Endothelial cell of umbilical vein (primary cell): ENCODE results near the gene PELI2. TPM values are rescaled to one million over a fixed set of nuclear protein-coding genes. Genes with fewer than 3 reads are reported as not detected.

Experiments used
- BruUV-seq: library from RNA; stranded (reverse); fragments of 400-500 nt; replicated peaks from 2 replicates; lab custom pipeline; 2021; lab: Mats Ljungman, UMichigan
- CTCF ChIA-PET: fragments of 300-600, 350-600 bp; sonication (Branson Sonifier 250); formaldehyde crosslinking; loops from one replicate; lab custom pipeline; 2021; ENCODE audit warnings: antibody characterized with exemption, inconsistent platforms; lab: Charles Lee
- POLR2A ChIA-PET: fragments of 300-600, 350-600 bp; sonication (Branson Sonifier 250); formaldehyde crosslinking; loops from one replicate; lab custom pipeline; 2021; ENCODE audit warnings: antibody characterized with exemption, inconsistent platforms; lab: Charles Lee
- DNase-seq: peaks from one replicate; pipeline ENCODE4 v3.0.0-alpha.2; 2011; ENCODE audit warnings: low read depth, low spot score
- FAIRE-seq: peaks from 2 replicates; lab custom pipeline; 2011; peaks lifted over from hg19 to GRCh38; lab: Jason Lieb, UNC
- H2AFZ ChIP-seq: 2 replicates; pipeline ENCODE4 v1.6.0; 2012; ENCODE audit warnings: low read depth, low read length, control low read depth, inconsistent platforms
- H3K27ac ChIP-seq: 2 replicates; pipeline ENCODE4 v1.5.1; 2011; ENCODE audit warnings: low read depth, mild to moderate bottlenecking, control low read depth, low read length, moderate library complexity; ENCODE audit not compliant: insufficient read depth
- H3K27me3 ChIP-seq, 2 experiments: 2 replicates each; pipeline versions ENCODE4 v1.6.0 to v1.6.1; 2011; ENCODE audit warnings: low read length in 2 of 2, mixed read lengths in 1 of 2; ENCODE audit not compliant: control insufficient read depth in 2 of 2, insufficient read depth in 2 of 2
- H3K36me3 ChIP-seq, 2 experiments: 2 replicates in 1 of 2; 3 replicates in 1 of 2; pipeline ENCODE4 v1.5.1; 2011; ENCODE audit warnings: low read length in 2 of 2, mild to moderate bottlenecking in 1 of 2, moderate library complexity in 1 of 2; ENCODE audit not compliant: control insufficient read depth in 2 of 2, insufficient read depth in 2 of 2; ENCODE audit errors: extremely low read depth in 1 of 2
- H3K4me1 ChIP-seq: 3 replicates; pipeline ENCODE4 v1.5.1; 2011; ENCODE audit warnings: mild to moderate bottlenecking, low read length; ENCODE audit not compliant: control insufficient read depth, insufficient read depth; ENCODE audit errors: extremely low read depth
- H3K4me2 ChIP-seq: 2 replicates; pipeline ENCODE4 v1.6.1; 2011; ENCODE audit warnings: low read length, control low read depth, mixed read lengths; ENCODE audit not compliant: insufficient read depth
- H3K4me3 ChIP-seq, 3 experiments: fragments of 200-600 bp in 1 of 3; sonication (generic), shearing (Covaris generic) in 1 of 3; replicated peaks in 1 of 3; 2 replicates each; pipeline ENCODE4 v1.5.1; 2011 to 2016; ENCODE audit warnings: control low read depth in 3 of 3, low read length in 3 of 3, mild to moderate bottlenecking in 2 of 3, inconsistent platforms in 1 of 3, low read depth in 1 of 3, moderate library complexity in 1 of 3; ENCODE audit not compliant: insufficient read depth in 1 of 3
- H3K79me2 ChIP-seq: 2 replicates; pipeline ENCODE4 v1.6.0; 2012; ENCODE audit warnings: low read length, inconsistent platforms; ENCODE audit not compliant: control insufficient read depth, insufficient read depth
- H3K9ac ChIP-seq: replicated peaks from 2 replicates; pipeline ENCODE3; 2011; ENCODE audit warnings: low read length, control low read depth; ENCODE audit not compliant: insufficient read depth; ENCODE audit errors: extremely low read depth
- H3K9me1 ChIP-seq: replicated peaks from 3 replicates; pipeline ENCODE4 v1.6.0; 2011; ENCODE audit warnings: mild to moderate bottlenecking, low read length; ENCODE audit not compliant: control insufficient read depth, insufficient read depth; ENCODE audit errors: extremely low read depth
- H3K9me3 ChIP-seq: replicated peaks from 2 replicates; pipeline ENCODE4 v1.5.1; 2012; ENCODE audit warnings: low read length, inconsistent platforms; ENCODE audit not compliant: control insufficient read depth, insufficient read depth
- H4K20me1 ChIP-seq: replicated peaks from 2 replicates; pipeline ENCODE3; 2011; ENCODE audit warnings: mild to moderate bottlenecking, low read length; ENCODE audit not compliant: control insufficient read depth, insufficient read depth; ENCODE audit errors: extremely low read depth
- EZH2 ChIP-seq: IDR thresholded peaks from 2 replicates; pipeline ENCODE4 v1.6.1; 2012; ENCODE audit warnings: borderline replicate concordance, low read depth, mild to moderate bottlenecking, moderate library complexity, low read length, inconsistent platforms; ENCODE audit not compliant: severe bottlenecking
- FOS ChIP-seq: IDR thresholded peaks from 2 replicates; pipeline ENCODE4 v1.6.1; 2011; ENCODE audit warnings: mild to moderate bottlenecking, low read length, moderate library complexity, borderline replicate concordance; ENCODE audit not compliant: insufficient read depth
- GATA2 ChIP-seq: IDR thresholded peaks from 2 replicates; pipeline ENCODE4 v1.7.0; 2011; ENCODE audit warnings: low read depth, mild to moderate bottlenecking, moderate library complexity, mixed read lengths, low read length; ENCODE audit not compliant: insufficient read length, insufficient read depth
- JUN ChIP-seq: IDR thresholded peaks from 2 replicates; pipeline ENCODE4 v1.6.1; 2011; ENCODE audit warnings: borderline replicate concordance, low read depth; ENCODE audit not compliant: insufficient read length, insufficient read depth
- MYC ChIP-seq: IDR thresholded peaks from one replicate; pipeline ENCODE4 v1.6.1; 2011; ENCODE audit warnings: mild to moderate bottlenecking, low read depth, low read length
- POLR2A ChIP-seq: IDR thresholded peaks from 2 replicates; pipeline ENCODE4 v1.6.1; 2012; ENCODE audit warnings: low read depth, mild to moderate bottlenecking, control low read depth, low read length
- POLR2AphosphoS5 ChIP-seq: IDR thresholded peaks from 2 replicates; pipeline ENCODE4 v1.6.1; 2012; ENCODE audit warnings: low read depth, mild to moderate bottlenecking, control low read depth, low read length, moderate library complexity; ENCODE audit not compliant: insufficient read depth
- dilution Hi-C: fragments of 300-500 bp; cut with MboI; formaldehyde crosslinking; loops from one replicate; pipeline ENCODE4 v1.15.0; 2019; ENCODE audit warnings: low sequenced_read_pairs; ENCODE audit not compliant: extremely low pct_ligation_motif_present
- intact Hi-C: fragments of 100-400 bp; cut with micrococcal nuclease; formaldehyde crosslinking; loops from one replicate; pipeline ENCODE4 v1.10.0; 2022
- polyA plus RNA-seq, 4 experiments: library from polyadenylated mRNA; depleted of rRNA in 3 of 4; stranded (reverse) in 3 of 4; unstranded in 1 of 4; fragments of >200 nt; gene quantifications; 2 replicates each; pipeline versions ENCODE4 v1.2.1 to v1.2.3, GENCODE V29; 2011 to 2012; ENCODE audit warnings: missing spikeins in 1 of 4
- total RNA-seq: library from RNA; stranded (reverse); gene quantifications from 2 replicates; pipeline ENCODE4 v1.2.3, GENCODE V29; 2021
- TF ChIP-seq, protein P1 (sequence below): IDR thresholded peaks from 2 replicates; pipeline ENCODE4 v1.6.1; 2011; ENCODE audit not compliant: insufficient read depth, insufficient read length
- TF ChIP-seq, protein P2 (sequence below), 2 donors: IDR thresholded peaks; 1 replicate in 1 of 2; 2 replicates in 1 of 2; pipeline ENCODE4 v1.5.1; 2011; ENCODE audit warnings: low read length in 2 of 2, mild to moderate bottlenecking in 2 of 2, moderate library complexity in 2 of 2, control low read depth in 1 of 2, inconsistent platforms in 1 of 2, low read depth in 1 of 2; ENCODE audit not compliant: insufficient read depth in 1 of 2; ENCODE audit errors: extremely low read depth in 1 of 2

The PELI2 gene
- total and polyA plus RNA-seq, 2 donors (not counting 3 experiments of a cell fraction or from before 2014, with no cell fraction given) = 11.5 to 13.0 TPM

DNA sequence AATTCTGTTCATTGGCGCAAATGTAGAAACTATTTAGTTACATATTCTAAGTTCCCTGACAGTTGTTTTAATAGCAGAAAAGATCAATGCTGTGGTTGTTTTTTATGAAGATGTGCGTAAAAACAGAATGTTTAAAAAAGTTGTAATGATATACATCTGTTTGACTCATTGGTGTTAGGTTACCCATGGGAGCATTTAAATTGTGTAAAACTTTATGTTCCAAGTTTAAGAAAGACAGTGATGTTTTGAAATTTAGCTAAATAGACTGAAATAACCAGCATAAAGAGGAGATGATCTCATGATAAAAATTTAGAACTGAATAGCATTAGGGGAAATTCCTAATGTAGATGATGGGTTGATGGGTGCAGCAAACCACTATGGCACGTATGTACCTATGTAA, 3.6 kb downstream of the PELI2 start:
- H3K4me3 ChIP-seq = no peak overlapping the region
- H2AFZ ChIP-seq = no peak overlapping the region
- DNase-seq (no peak), FAIRE-seq (no peak)
- TF ChIP-seq POLR2A (no peak), GATA2 (no peak), MYC (no peak), POLR2AphosphoS5 (no peak), EZH2 (no peak), FOS (no peak), JUN (no peak)
- TF ChIP-seq, protein P1, sequence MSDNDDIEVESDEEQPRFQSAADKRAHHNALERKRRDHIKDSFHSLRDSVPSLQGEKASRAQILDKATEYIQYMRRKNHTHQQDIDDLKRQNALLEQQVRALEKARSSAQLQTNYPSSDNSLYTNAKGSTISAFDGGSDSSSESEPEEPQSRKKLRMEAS = no peak
- TF ChIP-seq, protein P2, sequence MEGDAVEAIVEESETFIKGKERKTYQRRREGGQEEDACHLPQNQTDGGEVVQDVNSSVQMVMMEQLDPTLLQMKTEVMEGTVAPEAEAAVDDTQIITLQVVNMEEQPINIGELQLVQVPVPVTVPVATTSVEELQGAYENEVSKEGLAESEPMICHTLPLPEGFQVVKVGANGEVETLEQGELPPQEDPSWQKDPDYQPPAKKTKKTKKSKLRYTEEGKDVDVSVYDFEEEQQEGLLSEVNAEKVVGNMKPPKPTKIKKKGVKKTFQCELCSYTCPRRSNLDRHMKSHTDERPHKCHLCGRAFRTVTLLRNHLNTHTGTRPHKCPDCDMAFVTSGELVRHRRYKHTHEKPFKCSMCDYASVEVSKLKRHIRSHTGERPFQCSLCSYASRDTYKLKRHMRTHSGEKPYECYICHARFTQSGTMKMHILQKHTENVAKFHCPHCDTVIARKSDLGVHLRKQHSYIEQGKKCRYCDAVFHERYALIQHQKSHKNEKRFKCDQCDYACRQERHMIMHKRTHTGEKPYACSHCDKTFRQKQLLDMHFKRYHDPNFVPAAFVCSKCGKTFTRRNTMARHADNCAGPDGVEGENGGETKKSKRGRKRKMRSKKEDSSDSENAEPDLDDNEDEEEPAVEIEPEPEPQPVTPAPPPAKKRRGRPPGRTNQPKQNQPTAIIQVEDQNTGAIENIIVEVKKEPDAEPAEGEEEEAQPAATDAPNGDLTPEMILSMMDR (IDR thresholded peaks at IDR 0.05; ENCODE audit: extremely low read depth in 1 of 2, insufficient read depth in 1 of 2, low read depth in 1 of 2, low read length in 2 of 2) = no peak
- dilution Hi-C loops = no loop called here
- BruUV-seq = no TSS peak
- no peaks in the 10 kb centered on the region for H3K9me1 ChIP-seq
- no peaks in the 10 kb centered on the region for H4K20me1 ChIP-seq
- peaks cover 0 to 3% of the 10 kb centered on the region in 2 experiments for H3K27me3 ChIP-seq
- ChIA-PET POLR2A (no interaction called here), CTCF (interaction anchor here (0.7 kb wide), 1 partner anchor 218 kb away, joined by 3 read pairs; no protein-coding TSS in a partner anchor)
- H3K79me2 ChIP-seq = peaks cover 12% of the 10 kb centered on the region
- intact Hi-C loops = no loop called here
- H3K27ac ChIP-seq = no peak overlapping the region
- no peak overlapping the region for H3K9ac ChIP-seq
- no peaks in the 10 kb centered on the region for H3K9me3 ChIP-seq
- no peak overlapping the region for H3K4me2 ChIP-seq
- H3K36me3 ChIP-seq = no peaks in the 10 kb centered on the region
- peaks cover 19% of the 10 kb centered on the region for H3K4me1 ChIP-seq
